Progenitor cell of endocrine pancreas (in vitro differentiated cells): Measurements from ENCODE around the gene CENPP. TPM values are rescaled to one million over a fixed set of nuclear protein-coding genes. Genes with fewer than 3 reads are reported as not detected.

Experiments
- DNase-seq: peaks from one replicate; pipeline ENCODE4 v3.0.0; 2021; ENCODE audit warnings: low spot score; ENCODE audit not compliant: unreplicated experiment
- H3K27ac Mint-ChIP-seq: 2 replicates; pipeline ENCODE4 v1.8.0; 2021; ENCODE audit warnings: mild to moderate bottlenecking, moderate library complexity, mixed read lengths
- H3K27me3 Mint-ChIP-seq: 2 replicates; pipeline ENCODE4 v1.8.0; 2021; ENCODE audit warnings: mixed read lengths
- H3K36me3 Mint-ChIP-seq: 2 replicates; pipeline ENCODE4 v1.8.0; 2022; ENCODE audit warnings: mixed read lengths; ENCODE audit not compliant: insufficient read depth
- H3K4me1 Mint-ChIP-seq: 2 replicates; pipeline ENCODE4 v1.8.0; 2021; ENCODE audit warnings: low read depth, mixed read lengths
- H3K4me3 Mint-ChIP-seq: 2 replicates; pipeline ENCODE4 v1.8.0; 2021; ENCODE audit warnings: low read depth, mild to moderate bottlenecking, moderate library complexity, mixed read lengths
- H3K9me3 Mint-ChIP-seq: 2 replicates; pipeline ENCODE4 v1.8.0; 2021; ENCODE audit warnings: low read depth, mixed read lengths
- total RNA-seq: library from RNA; stranded (reverse); gene quantifications from 2 replicates; pipeline ENCODE4 v1.2.1, GENCODE V29; 2021
- TF ChIP-seq, protein P1 (sequence below): fragments of 200-600 bp; sonication (generic); IDR thresholded peaks from one replicate; pipeline ENCODE4 v1.5.0; 2021; ENCODE audit warnings: antibody characterized with exemption, mild to moderate bottlenecking; ENCODE audit not compliant: unreplicated experiment

The CENPP gene
- total RNA-seq, 1 donor from 2014 or later: 5.0 TPM

DNA sequence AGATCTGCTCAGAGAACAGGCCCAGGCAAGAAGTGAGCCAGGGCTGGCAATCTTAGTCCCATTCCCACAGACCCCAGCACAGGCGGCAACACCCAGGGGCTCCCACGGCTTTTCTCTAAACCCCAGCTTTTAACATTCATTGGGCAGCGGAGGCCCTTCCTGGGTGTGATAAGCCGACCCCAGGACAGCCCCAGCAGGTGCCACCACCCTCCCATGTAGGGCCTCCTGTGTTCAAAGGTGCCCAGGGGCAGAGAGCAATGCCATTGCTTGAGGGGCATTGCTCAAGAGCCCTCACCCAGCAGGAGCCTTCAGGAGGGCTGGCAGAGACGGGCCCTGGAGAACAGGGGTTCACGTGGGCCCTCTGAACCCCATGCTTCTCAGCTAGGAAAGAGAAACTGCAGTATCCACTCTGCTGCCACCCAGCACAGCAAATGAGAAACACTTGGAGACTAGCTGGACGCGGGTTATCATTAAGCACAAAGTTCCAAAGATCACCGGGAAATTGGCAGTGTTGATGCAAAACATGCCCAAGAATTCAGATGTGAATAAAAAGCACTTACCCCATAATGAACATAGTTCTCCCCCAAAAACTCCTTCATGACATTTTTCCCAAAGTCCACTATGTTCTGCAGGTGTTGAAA is 330.3 kb downstream of the CENPP start:
- TF ChIP-seq, protein P1, sequence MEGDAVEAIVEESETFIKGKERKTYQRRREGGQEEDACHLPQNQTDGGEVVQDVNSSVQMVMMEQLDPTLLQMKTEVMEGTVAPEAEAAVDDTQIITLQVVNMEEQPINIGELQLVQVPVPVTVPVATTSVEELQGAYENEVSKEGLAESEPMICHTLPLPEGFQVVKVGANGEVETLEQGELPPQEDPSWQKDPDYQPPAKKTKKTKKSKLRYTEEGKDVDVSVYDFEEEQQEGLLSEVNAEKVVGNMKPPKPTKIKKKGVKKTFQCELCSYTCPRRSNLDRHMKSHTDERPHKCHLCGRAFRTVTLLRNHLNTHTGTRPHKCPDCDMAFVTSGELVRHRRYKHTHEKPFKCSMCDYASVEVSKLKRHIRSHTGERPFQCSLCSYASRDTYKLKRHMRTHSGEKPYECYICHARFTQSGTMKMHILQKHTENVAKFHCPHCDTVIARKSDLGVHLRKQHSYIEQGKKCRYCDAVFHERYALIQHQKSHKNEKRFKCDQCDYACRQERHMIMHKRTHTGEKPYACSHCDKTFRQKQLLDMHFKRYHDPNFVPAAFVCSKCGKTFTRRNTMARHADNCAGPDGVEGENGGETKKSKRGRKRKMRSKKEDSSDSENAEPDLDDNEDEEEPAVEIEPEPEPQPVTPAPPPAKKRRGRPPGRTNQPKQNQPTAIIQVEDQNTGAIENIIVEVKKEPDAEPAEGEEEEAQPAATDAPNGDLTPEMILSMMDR: no peak
- no peak for DNase-seq
- Mint-ChIP-seq H3K4me1 (no peaks in the 10 kb centered on the region), H3K4me3 (no peak overlapping the region), H3K27ac (no peak overlapping the region), H3K9me3 (no peaks in the 10 kb centered on the region), H3K36me3 (peaks cover 8% of the 10 kb centered on the region), H3K27me3 (no peaks in the 10 kb centered on the region)

GRCh38 chr9:92656537-92656925 is 330.8 kb downstream of the CENPP start:
- TF ChIP-seq, protein P1: no peak
- DNase-seq: no peak
- Mint-ChIP-seq H3K27ac (no peak overlapping the region), H3K4me1 (no peaks in the 10 kb centered on the region), H3K27me3 (no peaks in the 10 kb centered on the region), H3K9me3 (no peaks in the 10 kb centered on the region), H3K4me3 (no peak overlapping the region), H3K36me3 (peaks cover 8% of the 10 kb centered on the region)

GRCh38 chr9:92657296-92658094 is 331.7 kb downstream of the CENPP start:
- peaks cover 8% of the 10 kb centered on the region for H3K36me3 Mint-ChIP-seq
- TF ChIP-seq, protein P1: no peak
- no peak for DNase-seq
- H3K4me3 Mint-ChIP-seq: no peak overlapping the region
- no peak overlapping the region for H3K27ac Mint-ChIP-seq
- no peaks in the 10 kb centered on the region for H3K9me3 Mint-ChIP-seq
- no peaks in the 10 kb centered on the region for H3K27me3 Mint-ChIP-seq
- no peaks in the 10 kb centered on the region for H3K4me1 Mint-ChIP-seq

DNA sequence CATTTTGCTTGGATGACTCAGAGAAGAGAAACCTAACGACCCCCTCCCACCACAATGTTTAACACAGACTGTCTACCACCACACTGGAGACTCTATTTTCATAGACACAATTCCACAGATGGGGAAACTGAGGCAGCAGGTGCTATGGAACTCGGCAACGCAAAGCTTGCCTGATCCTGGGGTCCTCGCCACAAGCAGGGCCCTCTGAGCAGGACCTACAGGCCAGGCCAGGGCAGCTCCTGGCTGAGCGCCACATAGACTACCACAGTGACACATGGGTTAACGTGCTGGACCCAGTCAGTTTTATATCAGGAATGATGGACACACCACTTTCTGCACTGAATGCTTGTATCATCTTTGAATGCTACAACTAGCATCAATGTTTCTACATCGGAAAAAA is 332.4 kb downstream of the CENPP start:
- Mint-ChIP-seq H3K27me3 (no peaks in the 10 kb centered on the region), H3K36me3 (peaks cover 6% of the 10 kb centered on the region), H3K4me1 (no peaks in the 10 kb centered on the region), H3K9me3 (no peaks in the 10 kb centered on the region), H3K27ac (no peak overlapping the region), H3K4me3 (no peak overlapping the region)
- no peak for DNase-seq
- TF ChIP-seq, protein P1: no peak

DNA sequence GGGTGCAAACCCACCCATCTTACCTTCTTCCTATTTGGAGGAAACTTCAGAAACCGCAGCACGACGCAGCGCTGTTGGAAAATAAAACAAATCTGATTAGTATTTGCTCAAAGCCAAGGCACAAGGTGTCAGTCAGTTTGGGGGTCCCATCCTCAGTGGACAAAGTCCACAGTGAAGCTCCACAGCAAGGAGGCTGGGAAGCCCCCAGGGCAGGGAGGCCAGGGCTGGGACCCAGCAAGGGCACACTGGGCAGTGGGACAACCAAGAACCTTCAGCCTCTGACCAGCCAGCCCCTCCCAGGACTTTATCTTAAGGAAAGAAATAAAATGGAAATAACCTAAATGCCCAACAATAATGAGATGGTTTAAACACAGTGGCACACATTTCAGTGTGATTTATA is 332.9 kb downstream of the CENPP start:
- H3K27me3 Mint-ChIP-seq: no peaks in the 10 kb centered on the region
- no peaks in the 10 kb centered on the region for H3K4me1 Mint-ChIP-seq
- H3K4me3 Mint-ChIP-seq: no peak overlapping the region
- peaks cover 6% of the 10 kb centered on the region for H3K36me3 Mint-ChIP-seq
- no peaks in the 10 kb centered on the region for H3K9me3 Mint-ChIP-seq
- DNase-seq: no peak
- TF ChIP-seq, protein P1: no peak
- H3K27ac Mint-ChIP-seq: no peak overlapping the region
